ENCODE results near the gene SUPT5H.

Gene SUPT5H

GRCh38 chr19:39498798-39499642, 53.6 kb downstream of the SUPT5H start, which contains the start of gene DLL3:
Gene DLL3 (plus strand): TSS chr19:39498947. CDS start chr19:39498975, 28 bp downstream.
- no peak for DNase-seq

GRCh38 chr19:39499932-39500331, 54.5 kb downstream of the SUPT5H start:
- no peak for DNase-seq

GRCh38 chr19:39500543-39500942, 55.2 kb downstream of the SUPT5H start:
- DNase-seq: no peak

- no peak for DNase-seq
Measured at GRCh38 chr19:39501340-39501739, 56.0 kb downstream of the SUPT5H start.

GRCh38 chr19:39502640-39503417, 57.4 kb downstream of the SUPT5H start:
- DNase-seq: no peak

DNA sequence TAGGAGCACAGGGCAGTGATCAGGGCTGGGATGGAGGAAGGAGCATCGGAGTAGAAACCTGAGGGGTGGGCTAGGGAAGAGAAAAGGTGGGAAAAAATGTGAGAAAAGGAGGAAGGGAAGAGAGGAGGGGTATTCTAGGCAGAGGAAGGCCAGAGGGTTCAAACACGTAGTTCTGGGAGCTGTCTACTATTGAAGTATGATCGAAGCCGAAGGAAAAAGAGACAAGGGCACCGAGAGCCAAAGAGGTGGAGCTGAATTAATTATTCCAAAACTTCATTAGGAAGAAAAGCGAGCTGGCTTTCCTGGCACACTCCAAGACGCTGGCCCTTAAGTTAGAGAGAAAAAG, 61.2 kb downstream of the SUPT5H start:
- no peak for DNase-seq

- DNase-seq: no peak
Measured at GRCh38 chr19:39506944-39507714, 61.7 kb downstream of the SUPT5H start.

GRCh38 chr19:39507715-39508364, 62.5 kb downstream of the SUPT5H start:
- DNase-seq: no peak

DNA sequence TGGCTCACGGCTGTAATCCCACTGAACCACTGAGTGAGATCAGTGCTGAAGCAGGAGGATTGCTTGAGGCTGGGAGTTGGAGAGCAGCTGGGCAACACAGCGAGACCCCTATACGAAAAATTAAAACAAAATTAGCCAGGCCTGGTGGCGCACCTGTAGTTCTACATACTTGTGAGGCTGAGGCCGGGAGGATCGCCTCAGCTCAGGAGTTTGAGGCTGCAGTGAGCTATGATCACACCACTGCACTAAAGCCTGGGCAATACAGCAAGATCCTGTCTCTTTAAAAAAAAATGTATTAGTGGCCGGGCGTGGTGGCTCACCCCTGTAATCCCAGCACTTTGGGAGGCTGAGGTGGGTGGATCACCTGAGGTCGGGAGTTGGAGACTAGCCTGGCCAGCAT, 63.2 kb downstream of the SUPT5H start:
- DNase-seq: no peak

DNA sequence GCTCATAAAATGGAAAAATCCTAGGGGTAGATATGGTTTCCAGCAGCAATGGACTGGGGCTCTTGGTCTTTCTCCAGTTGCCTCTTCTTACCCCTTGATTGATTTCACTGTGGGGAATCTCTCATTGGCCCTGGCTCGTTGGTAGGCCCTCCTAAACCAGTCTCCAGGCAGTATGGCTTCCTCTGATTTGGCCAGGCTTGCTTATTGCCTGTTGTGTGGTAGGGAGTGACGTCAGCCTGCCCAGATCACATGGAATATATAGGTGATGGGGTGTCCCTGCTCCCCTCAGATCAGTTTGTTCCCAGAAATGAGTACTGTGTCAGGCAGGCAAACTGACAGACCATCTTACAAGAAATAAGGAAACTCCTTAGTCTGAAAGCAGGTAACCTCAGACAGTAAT, 63.9 kb downstream of the SUPT5H start:
- no peak for DNase-seq

GRCh38 chr19:39512988-39513387, 67.6 kb downstream of the SUPT5H start:
- no peak for DNase-seq

DNA sequence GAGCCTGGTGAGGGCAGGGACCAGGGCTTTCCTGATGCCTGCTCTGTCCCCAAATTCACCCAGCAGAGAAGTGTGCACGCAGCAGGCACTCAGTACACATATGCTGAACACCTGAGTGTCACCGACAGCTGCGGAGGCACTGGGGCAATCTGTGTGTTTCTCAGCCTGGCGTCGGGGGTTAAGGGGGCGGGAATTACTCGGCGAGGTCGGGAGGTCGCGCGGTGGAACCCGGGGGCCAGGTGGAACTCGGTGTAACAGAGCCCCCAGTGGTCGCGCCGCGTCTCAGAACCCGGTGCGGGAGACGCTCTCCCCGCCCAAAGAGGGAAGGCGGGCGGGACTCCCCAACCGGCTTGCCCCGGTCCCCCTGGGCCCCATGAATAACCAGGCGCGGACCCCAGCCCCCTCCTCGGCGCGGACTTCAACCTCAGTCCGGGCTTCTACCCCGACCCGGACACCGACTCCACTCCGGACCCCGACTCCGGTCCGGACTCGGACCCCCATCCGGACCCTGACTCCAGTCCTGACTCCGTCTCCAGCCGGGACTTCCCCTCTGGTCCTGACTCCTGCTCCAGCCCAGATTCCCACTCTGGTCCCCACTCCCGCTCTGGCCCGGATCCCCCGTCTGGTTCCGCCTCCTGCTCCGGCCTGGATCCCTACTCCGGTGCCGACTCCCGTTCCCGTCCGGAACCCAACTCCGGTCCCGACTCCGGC, 69.6 kb downstream of the SUPT5H start, which contains the start of gene SELENOV:
Gene SELENOV, plus strand, starts transcription at position 300 of the 711 bp plus-strand sequence. Its CDS starts 74 bp downstream, at position 374.
- no peak for DNase-seq

DNA sequence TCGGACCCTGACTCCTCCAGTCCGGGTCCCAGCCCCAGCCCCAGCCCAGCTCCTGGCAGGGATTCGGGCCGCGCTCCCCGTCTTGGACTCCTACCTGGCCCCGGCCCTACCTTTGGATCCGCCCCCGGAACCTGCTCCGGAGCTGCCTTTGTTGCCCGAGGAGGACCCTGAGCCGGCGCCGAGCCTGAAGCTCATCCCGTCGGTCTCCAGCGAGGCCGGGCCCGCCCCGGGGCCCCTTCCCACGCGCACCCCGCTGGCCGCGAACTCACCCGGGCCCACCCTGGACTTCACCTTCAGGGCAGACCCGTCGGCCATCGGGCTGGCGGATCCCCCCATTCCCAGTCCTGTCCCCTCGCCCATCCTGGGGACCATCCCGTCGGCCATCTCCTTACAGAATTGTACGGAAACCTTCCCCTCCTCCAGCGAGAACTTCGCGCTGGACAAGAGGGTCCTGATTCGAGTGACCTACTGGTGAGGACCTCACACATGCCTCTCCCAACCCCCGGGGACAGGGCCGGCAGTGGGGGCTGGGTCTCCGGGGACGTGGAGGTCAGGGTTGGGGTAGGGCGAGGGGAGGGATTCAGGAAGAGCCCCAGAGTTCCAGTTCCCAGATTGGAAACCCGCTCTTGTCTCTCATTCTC, 70.3 kb downstream of the SUPT5H start:
- DNase-seq: no peak

- no peak for DNase-seq
Measured at GRCh38 chr19:39516270-39516669, 70.9 kb downstream of the SUPT5H start.

DNA sequence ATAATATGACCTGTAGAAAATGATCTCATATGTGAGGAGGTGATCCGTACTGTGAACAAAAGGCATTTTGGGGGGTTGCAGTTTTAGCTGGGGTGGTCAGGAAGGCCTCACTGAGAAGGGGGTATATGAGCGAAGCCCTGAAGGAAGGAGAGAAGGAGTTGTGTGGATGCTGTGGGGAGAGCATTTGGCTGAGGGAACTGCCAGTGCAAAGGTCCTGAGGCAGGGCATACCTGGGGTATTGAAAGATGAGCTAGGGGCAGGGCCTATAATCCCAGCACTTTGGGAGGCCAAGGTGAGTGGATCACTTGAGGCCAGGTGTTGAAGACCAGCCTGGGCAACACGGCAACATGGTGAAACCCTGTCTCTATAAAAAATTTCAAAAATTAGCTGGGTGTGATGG, 72.0 kb downstream of the SUPT5H start:
- no peak for DNase-seq

GRCh38 chr19:39518458-39518857, 73.1 kb downstream of the SUPT5H start:
- no peak for DNase-seq

- no peak for DNase-seq
Measured at GRCh38 chr19:39518975-39519374, 73.6 kb downstream of the SUPT5H start.

DNA sequence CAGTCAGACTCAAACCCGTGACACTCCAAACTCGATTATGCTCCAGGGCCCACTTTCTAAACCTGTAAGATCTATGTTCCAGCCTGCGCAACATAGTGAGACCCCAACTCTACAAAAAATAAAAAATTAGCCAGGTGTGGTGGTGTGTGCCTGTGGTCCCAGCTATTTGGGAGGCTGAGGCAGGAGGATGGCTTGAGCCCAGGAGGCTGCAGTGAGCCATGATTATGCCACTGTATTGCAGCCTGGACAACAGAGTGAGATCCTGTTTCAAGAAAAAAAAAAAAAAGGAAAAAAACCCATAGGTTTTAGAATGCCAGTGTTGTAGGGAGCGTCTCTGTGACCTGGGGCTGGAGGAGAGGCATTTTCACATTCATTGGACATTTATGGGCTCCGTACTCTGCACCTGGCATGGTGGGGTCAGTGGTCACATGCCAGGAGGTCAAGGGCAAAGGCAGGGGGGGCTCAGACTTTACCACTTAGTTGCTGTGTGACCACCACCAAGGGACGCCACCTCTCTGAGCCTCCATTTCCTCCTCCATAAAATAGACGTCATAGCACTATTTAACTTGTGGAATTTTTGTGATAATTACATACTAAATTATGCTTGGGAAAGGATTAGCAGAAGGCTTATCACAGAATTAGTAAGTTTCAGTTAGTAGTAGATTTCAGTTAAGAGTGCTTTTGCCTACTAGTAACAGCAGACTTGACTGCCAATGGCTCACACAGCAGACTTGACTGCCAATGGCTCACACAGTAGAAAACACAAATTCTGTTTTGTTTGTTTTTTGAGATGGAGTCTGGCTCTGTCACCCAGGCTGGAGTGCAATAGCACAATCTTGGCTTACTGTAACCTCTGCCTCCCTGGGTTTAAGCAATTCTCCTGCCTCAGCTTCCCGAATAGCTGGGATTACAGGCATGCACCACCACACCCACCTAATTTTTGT, 75.4 kb downstream of the SUPT5H start:
- DNase-seq: no peak

- no peak for DNase-seq
Measured at GRCh38 chr19:39524495-39524894, 79.1 kb downstream of the SUPT5H start.

DNA sequence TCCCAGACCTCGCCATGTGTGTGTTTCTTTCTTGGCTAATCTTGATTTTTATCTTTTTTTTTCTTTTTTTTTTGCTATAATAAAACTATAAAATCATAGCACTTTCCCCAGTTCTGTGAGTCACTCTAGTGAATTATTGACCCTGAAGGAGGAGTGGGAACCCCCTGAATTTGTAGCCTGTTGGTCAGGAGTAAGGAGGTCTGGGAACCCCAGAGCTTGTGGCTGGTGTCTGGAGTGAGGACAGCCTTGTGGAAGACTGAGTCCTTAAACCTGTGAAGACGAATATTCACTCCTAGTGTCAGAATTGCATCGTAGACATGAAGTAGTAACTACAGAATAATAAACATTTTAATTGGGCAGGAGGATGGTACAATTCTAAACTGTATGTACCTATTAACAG, 79.8 kb downstream of the SUPT5H start:
- DNase-seq: no peak

Data from HCEC 1CT (cell line).